Stimulated activated CD4-positive, alpha-beta T cell treated with anti-CD3 and anti-CD28 coated beads, TNF-alpha, amount 100 ng/mL, for 4 hours (primary cell): Measurements from ENCODE around the gene ARHGEF11.
"Not testable (repeated sequence)": the region's sequence is repeated elsewhere in the genome, so short reads cannot be mapped to it uniquely, and the experiment has no call there.

Source experiments
- DNase-seq, 3 experiments: peaks; one replicate each; pipeline ENCODE4 v3.0.0-alpha.2; 2020; ENCODE audit warnings: low read depth in 3 of 3

The ARHGEF11 gene, protein sequence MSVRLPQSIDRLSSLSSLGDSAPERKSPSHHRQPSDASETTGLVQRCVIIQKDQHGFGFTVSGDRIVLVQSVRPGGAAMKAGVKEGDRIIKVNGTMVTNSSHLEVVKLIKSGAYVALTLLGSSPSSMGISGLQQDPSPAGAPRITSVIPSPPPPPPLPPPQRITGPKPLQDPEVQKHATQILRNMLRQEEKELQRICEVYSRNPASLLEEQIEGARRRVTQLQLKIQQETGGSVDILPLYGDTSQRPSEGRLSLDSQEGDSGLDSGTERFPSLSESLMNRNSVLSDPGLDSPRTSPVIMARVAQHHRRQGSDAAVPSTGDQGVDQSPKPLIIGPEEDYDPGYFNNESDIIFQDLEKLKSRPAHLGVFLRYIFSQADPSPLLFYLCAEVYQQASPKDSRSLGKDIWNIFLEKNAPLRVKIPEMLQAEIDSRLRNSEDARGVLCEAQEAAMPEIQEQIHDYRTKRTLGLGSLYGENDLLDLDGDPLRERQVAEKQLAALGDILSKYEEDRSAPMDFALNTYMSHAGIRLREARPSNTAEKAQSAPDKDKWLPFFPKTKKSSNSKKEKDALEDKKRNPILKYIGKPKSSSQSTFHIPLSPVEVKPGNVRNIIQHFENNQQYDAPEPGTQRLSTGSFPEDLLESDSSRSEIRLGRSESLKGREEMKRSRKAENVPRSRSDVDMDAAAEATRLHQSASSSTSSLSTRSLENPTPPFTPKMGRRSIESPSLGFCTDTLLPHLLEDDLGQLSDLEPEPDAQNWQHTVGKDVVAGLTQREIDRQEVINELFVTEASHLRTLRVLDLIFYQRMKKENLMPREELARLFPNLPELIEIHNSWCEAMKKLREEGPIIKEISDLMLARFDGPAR (N-terminal part only)

DNA sequence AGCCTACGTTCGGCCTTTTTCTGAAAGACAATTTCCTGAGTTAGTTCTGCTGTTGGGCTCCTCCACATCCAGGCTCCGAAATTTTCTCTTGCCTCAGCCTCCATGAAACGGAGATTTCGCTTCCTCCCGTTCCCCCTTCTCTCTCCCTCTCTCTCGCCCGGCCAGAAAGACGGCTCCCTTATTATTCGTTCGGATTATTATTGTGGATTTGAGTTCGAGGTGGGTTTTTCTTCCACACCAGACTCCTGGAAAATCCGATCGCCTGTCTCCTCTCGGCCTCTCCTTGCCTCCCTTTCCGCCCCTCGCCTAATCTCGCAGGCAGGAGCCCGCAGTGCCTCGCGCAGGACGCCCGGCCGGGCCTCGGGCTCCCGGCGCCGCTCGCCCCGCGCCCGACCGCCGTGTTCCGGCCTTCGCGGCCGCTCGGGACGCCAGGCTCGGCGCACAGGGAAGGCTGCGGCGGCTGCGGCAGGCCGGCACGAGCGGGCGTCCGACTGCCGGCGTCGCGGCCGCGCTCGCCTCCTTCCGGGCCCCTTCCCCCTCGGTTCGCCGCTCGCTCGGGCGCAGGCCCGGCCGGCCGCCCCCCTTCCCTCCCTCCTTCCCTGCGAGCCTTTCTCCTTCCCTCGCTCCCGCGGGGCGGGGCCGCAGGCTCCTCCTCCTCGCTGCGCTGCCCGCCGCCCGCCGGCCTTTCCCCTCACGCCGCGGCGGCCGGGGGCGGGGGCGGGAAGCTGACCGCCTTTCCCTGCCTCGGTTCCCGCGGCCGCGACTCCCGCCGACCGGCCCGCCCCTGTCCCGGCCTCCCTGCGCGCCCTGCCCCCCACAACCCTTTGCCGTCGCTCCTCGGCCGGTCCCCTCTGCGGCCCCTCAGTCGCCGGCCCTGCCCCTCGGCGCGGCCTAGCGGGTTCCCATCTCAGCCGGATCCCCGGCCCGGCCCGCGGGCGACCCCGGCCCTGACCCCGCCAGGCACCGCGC is at the start of gene ARHGEF11:
ARHGEF11 (minus strand) TSS at position 493 of the 969 bp plus-strand sequence. CDS start 1,412 bp downstream, outside the sequence.
- peak in 1 of 3 experiments; percentile 9 for DNase-seq

DNA sequence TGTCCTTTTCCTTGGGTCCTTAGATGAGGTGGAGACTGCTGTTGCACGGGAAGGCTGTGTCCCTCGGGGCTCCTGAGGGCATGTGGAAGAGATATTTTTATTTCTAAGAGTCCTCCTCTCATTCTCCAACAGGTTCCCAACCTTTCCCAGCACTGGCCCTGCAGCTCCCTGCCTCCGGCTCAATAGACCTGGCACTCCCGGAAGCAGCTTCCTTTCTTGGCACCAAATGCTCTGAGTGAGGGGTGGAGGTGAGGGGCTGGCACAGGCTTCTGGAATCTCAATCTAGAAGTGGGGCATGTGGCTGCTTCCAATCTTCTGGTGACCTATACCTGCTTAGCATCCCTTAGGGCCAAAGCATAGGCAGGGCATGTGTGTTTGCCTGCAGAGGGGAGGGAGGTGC is 49.5 kb upstream of the ARHGEF11 start:
- DNase-seq = no peak

DNA sequence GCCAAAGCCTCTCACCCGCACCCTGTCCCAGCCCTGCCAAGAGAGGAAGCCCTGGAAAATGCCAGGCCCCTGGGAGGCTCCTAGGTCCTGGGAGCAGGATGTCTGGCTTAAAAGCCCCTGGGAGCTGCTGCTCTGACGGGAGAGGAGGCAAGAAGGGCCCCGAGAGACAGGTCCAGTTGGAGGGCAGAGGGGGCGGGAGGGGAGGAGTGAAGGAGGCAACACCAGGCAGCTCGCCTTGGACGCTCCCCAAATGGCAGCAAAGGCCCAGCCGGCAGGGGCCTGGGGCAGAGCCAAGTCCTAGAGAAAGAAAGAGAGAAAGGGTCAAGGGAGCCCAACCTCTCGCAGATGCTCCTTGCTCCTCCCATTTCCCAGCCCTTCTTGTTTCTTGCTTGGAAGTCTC is 47.3 kb upstream of the ARHGEF11 start:
- DNase-seq = no peak

DNA sequence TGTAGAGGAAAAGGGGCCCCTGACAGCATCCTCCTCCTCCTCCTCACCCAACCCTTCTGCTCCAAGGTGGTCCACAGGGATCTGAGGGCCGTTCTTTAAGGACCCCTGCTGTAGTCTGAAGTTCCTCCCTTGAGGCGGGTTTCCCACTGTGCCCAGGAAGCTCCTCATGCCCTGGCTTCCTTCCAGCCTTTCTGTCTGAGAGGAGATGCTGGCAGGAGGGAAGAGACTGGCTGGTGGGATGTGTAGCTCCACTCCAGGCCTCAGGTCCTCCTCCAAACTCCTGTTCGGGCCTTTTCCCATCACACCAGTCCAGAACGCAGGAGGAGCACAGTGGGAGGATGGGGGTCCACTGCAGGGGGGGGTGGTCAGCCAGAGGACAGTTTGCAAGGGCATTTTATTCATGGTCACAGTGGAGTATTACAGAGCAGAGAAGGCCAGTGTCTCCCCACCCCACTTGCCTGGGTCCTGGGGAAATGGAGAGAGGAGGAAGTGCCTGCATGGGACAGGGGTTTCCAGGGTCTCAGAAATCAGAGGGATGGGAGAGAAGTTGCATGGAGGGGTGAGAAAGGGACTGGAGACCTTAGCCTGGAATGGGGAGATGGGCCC is 46.2 kb upstream of the ARHGEF11 start:
- no peak for DNase-seq

DNA sequence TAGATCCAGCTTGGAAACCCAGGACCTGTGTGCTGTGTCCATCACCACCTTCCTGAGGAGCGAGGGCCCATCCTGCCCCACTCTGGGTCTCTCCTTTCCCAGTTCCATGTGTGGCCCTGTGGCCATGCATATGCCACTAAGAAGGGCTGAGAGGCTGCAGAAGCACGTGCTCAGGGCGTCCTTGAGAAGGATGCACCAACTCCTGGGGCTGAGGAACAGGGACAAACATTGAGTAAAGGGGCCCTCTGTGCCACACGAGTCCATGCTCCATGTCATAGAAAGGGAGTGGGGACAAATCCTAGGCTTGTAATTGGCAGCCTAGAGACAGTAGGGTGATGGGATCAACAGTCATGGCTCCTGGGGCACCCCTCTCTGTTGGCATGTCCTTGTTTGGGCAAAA is 45.6 kb upstream of the ARHGEF11 start:
- DNase-seq = no peak

DNA sequence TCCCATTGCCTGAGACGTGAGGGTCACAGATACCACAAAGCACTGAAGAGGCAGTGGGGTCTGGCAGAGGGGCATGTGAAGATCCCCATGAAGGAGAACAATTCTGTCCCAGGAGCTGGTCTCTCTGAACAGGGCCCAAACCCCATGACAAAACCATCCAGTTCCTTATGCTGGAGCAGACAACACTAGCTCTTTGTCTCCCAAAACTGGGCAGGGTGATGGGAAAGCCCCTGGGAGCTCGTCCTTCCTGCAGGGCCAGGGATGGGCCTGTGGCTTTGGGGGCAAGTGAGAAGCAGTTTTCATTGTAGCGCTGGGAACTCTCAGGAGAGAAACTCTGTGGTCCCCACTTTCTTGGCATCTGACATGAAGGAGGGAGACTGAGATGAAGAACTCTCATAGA is 45.2 kb upstream of the ARHGEF11 start:
- no peak for DNase-seq

DNA sequence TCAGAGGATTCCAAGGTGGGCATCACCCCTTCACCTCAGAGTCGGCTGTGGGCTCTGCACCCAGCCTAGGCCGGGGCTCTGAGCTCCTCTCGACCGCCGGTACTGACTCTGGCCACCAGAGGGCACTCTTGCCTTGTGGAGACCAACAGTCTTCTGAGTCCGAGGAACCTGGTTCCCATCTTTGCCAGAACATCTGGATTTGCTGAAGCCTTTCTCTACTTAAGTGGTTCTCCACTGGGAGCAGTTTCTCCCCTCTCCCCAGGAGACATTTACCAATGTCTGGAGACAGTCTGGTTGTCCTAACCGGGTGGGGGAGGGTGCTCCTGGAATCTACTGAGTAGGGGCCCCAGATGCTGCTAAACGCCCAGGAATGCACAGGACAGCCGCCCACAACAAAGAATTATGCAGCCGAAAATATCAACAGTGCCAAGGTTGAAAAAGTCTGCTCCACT is 44.7 kb upstream of the ARHGEF11 start:
- DNase-seq = peak; percentile 71 to 85 (median 83)

DNA sequence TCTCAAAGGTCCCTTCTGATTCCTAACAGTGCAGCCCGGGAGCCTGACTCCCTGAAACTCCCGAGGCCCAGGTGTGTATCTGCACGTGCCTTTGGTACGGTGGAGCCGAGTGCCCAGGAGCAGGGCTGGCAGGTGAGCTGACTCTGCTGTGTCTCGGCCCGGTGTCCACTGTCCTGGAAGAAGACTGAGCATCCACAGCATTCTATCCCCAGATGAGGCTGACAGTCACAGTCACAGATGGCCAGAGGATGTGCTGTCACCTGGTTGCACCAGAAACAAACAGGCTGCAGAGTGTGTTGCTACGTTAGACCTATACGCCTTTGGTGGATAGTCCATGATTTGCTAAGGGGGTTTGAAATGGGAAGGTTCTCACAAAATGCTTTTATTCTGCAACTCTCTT is 44.2 kb upstream of the ARHGEF11 start:
- no peak for DNase-seq

DNA sequence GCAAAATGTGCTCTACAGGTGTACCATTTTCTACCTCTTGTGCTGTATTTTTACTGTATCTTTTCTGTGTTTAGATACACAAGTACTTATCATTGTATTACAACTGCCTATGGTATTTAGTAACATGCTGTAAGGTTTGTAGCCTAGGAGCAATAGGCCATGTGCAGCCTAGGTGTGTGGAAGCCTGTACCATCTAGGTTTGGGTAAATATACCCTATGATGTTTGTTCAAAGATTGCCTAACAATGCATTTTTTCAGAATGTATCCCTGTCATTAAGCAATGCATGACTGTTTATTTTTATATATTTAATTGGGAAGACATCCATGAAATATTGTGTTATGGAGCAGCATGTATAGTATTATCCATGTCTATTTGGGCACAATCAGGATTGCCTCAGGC is 43.1 kb upstream of the ARHGEF11 start:
- DNase-seq = no peak

DNA sequence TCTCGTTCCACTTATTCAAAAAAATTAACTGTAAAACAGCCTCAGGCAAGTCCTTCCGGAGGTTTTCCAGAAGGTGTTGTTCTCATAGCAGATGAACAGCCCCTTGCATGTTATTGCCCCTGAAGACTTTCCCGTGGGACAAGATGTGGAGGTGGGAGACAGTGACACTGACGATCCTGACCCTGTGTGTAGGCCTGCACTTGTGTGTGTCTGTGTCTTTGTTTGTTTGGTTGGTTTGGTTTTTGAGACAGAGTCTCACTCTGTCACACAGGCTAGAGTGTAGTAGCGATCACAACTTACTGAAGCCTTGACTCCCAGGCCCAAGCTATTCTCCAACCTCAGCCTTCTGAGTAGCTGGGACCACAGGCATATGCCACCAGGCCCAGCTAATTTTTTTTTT is 41.5 kb upstream of the ARHGEF11 start:
- no peak for DNase-seq

DNA sequence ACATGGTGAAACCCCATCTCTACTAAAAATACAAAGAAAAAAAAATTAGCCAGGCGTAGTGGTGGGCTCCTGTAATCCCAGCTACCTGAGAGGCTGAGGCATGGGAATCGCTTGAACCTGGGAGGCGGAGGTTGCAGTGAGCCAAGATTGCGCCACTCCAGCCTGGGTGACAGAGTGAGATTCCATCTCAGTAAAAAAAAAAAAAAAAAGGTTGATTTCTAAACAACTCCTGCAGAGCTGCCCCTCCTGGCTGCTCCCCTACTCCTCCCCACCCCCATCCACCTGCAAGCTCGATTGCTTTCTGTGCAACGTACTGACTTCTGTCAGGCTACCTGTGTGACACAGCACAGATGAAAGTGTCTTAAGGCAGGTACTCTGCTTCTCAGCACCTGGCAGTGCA is 40.8 kb upstream of the ARHGEF11 start:
- DNase-seq = no peak

DNA sequence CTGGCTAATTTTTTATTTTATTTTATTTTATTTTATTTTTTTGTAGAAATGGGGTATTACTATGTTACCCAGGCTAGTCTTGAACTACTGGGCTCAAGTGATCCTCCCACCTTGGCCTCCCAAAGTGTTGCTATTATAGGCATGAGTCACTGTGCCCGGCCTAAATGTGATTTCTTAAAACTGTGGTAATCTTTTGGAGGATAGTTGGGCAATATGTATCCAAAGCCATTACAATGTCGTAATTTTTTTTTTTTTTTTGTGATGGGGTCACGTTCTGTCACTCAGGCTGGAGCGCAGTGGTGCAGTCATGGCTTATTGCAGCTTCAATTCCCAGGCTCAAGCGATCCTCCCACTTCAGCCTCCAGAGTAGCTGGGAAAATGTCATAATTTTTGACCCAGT is 39.9 kb upstream of the ARHGEF11 start:
- no peak for DNase-seq

DNA sequence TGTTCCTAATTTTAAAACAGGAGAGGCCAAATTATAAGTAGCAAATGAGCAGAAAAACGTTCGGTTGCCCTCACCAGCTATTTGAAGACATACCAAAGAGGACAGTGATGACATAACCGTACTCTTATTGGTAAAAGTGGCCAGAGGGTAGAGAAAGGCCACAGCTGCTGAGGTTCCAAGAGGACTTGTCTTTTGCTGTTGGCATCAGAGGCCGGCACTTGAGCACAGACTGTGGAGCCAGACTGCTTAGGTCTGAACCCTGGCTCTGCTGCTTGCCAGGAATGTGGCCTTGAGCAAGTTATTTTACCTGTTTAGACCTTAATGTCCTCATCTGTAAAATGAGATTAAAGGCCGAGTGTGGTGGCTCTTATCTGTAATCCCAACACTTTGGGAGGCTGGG is 39.2 kb upstream of the ARHGEF11 start:
- DNase-seq = no peak

DNA sequence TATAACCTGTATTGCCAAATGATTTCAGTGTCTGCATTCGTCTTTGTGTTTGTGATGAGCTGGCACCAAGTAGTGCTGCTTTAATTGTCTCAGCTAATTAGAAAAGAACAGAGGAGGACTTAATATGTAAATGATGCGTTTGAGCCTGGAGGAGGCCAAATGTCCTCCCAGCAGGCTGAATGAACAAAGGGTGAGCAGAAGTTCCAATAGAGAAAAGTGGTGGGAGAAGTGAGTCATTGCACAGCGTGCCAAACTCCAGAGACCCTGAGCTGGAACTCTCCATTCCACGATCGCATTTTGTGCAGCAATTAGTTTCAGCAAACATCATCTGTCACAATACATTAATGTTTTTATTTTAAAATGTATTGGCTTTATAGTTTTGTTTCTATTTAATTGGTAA is 36.2 kb upstream of the ARHGEF11 start:
- no peak for DNase-seq

DNA sequence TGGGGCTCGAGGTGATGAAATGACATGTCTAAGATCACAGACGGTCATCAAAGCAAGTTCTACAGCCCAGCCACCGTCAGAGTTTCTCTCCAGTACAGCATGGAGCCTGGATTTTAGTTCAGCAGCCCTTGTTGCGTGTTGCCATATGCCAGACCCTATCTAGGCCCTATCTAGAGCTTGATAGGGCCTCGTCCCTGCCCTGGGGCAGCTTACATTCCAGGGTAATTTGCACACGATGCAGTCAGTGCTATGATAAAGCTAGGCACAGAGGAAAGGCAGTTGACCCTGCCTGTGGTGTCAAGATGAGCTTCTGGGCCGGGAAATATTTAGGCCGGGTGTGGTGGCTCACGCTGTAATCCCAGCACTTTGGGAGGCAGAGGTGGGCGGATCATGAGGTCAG is 35.2 kb upstream of the ARHGEF11 start:
- DNase-seq = no peak

DNA sequence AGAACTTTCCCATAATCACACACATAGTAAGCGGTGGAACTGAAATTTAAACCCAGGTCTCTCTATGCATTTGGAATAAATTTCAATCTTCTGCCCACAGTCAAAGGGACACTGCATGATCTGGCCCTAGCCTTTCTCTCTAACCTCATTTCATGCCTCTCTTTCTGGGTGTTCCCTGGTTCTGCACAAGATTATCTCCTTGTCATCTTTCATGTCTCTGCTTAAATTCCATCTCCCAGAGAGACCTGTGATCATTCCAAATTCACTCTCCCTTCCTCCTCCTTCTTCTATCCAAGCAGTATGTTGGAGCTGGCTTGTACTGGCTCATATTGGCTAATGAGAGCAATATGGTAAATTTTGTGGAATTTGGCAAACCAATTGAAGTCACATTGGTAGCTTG is 31.9 kb upstream of the ARHGEF11 start:
- DNase-seq = no peak

DNA sequence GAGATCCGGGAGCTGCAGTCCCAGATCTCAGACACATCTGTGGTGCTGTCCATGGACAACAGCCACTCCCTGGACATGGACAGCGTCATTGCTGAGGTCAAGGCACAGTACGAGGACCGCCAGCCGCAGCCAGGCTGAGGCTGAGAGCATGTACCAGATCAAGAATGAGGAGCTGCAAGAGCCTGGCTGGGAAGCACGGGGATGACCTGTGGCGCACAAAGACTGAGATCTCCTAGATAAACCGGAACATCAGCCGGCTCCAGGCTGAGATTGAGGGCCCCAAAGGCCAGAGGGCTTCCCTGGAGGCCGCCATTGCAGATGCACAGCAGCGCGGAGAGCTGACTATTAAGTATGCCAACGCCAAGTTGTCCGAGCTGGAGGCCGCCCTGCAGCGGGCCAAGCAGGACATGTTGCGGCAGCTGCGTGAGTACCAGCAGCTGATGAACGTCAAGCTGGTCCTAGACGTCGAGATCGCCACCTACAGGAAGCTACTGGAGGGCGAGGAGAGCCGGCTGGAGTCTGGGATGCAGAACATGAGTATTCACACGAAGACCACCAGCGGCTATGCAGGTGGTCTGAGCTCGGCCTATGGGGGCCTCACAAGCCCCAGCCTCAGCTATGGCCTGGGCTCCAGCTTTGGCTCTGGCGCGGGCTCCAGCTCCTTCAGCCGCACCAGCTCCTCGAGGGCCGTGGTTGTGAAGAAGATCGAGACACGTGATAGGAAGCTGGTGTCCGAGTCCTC is 28.6 kb upstream of the ARHGEF11 start:
- DNase-seq = no peak

DNA sequence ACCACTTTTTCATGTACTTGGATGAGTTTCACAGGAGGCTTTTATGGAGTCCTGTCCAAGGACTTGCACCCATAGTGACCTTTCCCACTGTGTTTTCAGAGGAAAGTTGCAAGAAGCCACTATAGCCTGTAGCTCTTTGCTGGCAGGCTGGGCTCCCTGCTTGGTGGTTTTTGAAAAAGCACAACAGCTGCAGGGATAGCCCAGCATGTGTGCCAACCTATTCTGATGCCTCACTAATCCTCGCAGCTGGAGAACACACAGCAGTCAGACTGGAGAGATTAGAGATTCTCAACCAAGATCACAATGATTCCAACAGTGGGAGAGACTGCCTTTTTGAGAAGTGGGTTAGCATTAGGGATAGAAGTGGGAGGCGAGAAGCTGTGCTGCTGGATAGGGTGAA is 24.1 kb upstream of the ARHGEF11 start:
- no peak for DNase-seq

DNA sequence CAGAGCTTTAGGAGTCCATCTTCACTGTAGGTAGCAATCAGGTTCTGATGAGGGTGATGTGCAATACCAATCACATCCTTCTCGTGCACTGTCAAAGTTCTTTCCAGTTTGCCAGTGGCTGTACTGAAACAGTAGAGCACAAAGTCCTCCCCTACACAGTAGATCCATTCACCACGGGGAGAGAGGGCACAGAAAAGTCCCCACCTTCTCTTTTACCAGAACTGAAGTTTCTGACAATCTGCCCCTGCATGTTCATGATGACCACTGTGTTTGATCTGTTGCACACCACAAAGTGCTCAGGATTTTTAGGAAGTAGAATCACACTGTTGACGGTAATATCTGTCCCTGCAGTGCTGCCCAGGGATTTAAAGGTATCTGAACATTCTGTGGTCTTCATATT is 13.7 kb upstream of the ARHGEF11 start:
- not testable (repeated sequence) for DNase-seq

DNA sequence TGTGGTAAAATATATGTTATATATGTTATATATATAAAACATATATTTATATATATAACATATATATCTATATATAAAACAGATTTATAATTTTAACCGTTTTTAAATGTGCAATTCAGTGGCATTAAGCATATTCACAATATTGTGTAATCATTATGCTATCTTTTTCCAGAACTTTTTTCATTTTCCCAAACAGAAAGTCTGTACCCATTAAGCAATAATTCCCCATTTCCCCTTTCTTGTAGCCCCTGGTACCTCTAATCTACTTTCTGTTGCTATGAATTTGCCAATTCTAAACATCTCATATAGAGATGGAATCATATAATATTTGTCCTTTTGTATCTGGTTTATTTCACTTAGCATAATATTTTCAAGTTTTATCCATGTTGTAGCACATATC is 10.7 kb upstream of the ARHGEF11 start:
- DNase-seq = no peak

DNA sequence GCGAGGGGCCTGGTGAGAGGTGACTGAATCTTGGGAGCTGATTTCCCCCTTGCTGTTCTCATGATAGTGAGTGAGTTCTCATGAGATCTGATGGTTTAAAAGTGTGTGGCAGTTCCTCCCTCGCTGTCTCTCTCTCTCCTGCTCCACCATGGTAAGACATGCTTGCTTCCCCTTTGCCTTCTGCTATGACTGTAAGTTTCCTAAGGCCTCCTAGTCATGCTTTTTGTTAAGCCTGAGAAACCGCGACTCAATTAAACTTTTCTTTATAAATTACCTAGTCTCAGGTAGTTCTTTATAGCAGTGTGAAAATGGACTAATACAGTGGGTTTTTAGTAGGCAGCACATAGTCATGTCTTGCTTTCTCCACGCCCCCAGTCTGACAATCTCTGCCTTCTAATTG is 10.2 kb upstream of the ARHGEF11 start:
- not testable (repeated sequence) for DNase-seq
